Thyroid gland (tissue), 4 donors: ENCODE measurements around the gene NCKAP5. TPM values are rescaled to one million over a fixed set of nuclear protein-coding genes. Genes with fewer than 3 reads are reported as not detected.
"Not testable (repeated sequence)": the region's sequence is repeated elsewhere in the genome, so short reads cannot be mapped to it uniquely, and the experiment has no call there.

ENCODE experiments used
- DNase-seq, 2 donors: peaks; one replicate each; pipeline ENCODE4 v3.0.0-alpha.2; 2019
- H3K27ac ChIP-seq, 3 donors: fragments of 200-600 bp; sonication (generic); 1 replicate in 2 of 3; 2 replicates in 1 of 3; pipeline ENCODE4 v1.5.1; 2016 to 2019; ENCODE audit warnings: mild to moderate bottlenecking in 1 of 3, moderate library complexity in 1 of 3
- H3K27me3 ChIP-seq: fragments of 200-600 bp; sonication (generic); one replicate; pipeline ENCODE4 v1.5.1; 2019
- H3K36me3 ChIP-seq, 2 donors: fragments of 200-600 bp; sonication (generic); one replicate each; pipeline ENCODE4 v1.5.1; 2016 to 2019
- H3K4me1 ChIP-seq, 2 donors: fragments of 200-600 bp; sonication (generic); one replicate each; pipeline ENCODE4 v1.5.1; 2017 to 2019
- H3K4me3 ChIP-seq, 3 donors: fragments of 200-600 bp; sonication (generic); replicated peaks in 1 of 3; 1 replicate in 2 of 3; 2 replicates in 1 of 3; pipeline ENCODE4 v1.5.1; 2016; ENCODE audit warnings: mild to moderate bottlenecking in 1 of 3
- H3K9me3 ChIP-seq: fragments of 200-600 bp; sonication (generic); one replicate; pipeline ENCODE4 v1.5.1; 2017
- CTCF ChIP-seq, 6 experiments: fragments of 200-600 bp in 3 of 6; fragments of 450-650 bp in 3 of 6; sonication (generic) in 3 of 6; IDR thresholded peaks; one replicate each; pipeline ENCODE4 v1.5.1; 2016 to 2019; ENCODE audit warnings: antibody characterized with exemption in 6 of 6, mild to moderate bottlenecking in 2 of 6, inconsistent platforms in 1 of 6, moderate library complexity in 1 of 6
- POLR2A ChIP-seq, 2 donors: fragments of 450-650 bp; IDR thresholded peaks; one replicate each; pipeline ENCODE4 v1.6.1; 2017; ENCODE audit warnings: antibody characterized with exemption in 2 of 2, mild to moderate bottlenecking in 2 of 2, moderate library complexity in 1 of 2
- WGBS, 2 donors: methylation state at CpG; one replicate each; pipeline ENCODE4 v1.1.5; 2017; 5-methylcytosine and 5-hydroxymethylcytosine counted together
- intact Hi-C: fragments of 100-400 bp; cut with DNase I; formaldehyde crosslinking; loops from one replicate; pipeline ENCODE4 v1.15.1; 2023
- total RNA-seq, 4 donors: library from RNA; depleted of rRNA; stranded (reverse); fragments of >200 nt; gene quantifications; one replicate each; pipeline ENCODE4 v1.2.3, GENCODE V29; 2016

NCKAP5 gene
- total RNA-seq, 4 donors from 2014 or later: 0.45 to 1.2 (median 0.76) TPM

- Histone ChIP-seq H3K36me3 (no peaks in the 10 kb centered on the region), H3K27ac (no peak overlapping the region), H3K4me3 (no peak overlapping the region), H3K9me3 (no peaks in the 10 kb centered on the region), H3K4me1 (no peaks in the 10 kb centered on the region), H3K27me3 (no peaks in the 10 kb centered on the region)
- WGBS, 2 donors: 83 to 86% methylated on average over 2 of the region's 2 CpGs
- intact Hi-C loops: no loop called here
- TF ChIP-seq CTCF (IDR thresholded peaks at IDR 0.05): no peak
- no peak for TF ChIP-seq POLR2A (IDR thresholded peaks at IDR 0.05)
- no peak for DNase-seq
Observed at GRCh38 chr2:132813422-132813821, 754.8 kb downstream of the NCKAP5 start.

GRCh38 chr2:132811148-132811915 lies 756.9 kb downstream of the NCKAP5 start:
- no peaks in the 10 kb centered on the region for H3K9me3 ChIP-seq
- no peaks in the 10 kb centered on the region for H3K36me3 ChIP-seq

GRCh38 chr2:132809962-132810361 lies 758.3 kb downstream of the NCKAP5 start:
- H3K9me3 ChIP-seq, DNase-seq, H3K4me1 ChIP-seq, H3K4me3 ChIP-seq, H3K36me3 ChIP-seq, H3K27ac ChIP-seq, intact Hi-C loops, H3K27me3 ChIP-seq: not testable (repeated sequence)
- WGBS, 2 donors: 78 to 88% methylated on average over 1 of the region's 1 CpG

More at GRCh38 chr2:132811148-132811915, 756.9 kb downstream of the NCKAP5 start:
- DNase-seq: no peak
- Histone ChIP-seq H3K27me3 (no peaks in the 10 kb centered on the region), H3K27ac (no peak overlapping the region), H3K4me3 (no peak overlapping the region), H3K4me1 (no peaks in the 10 kb centered on the region)
- 88% methylated on average over 8 of the region's 9 CpGs for WGBS, 2 donors
- no peak for TF ChIP-seq POLR2A (IDR thresholded peaks at IDR 0.05)
- TF ChIP-seq CTCF (IDR thresholded peaks at IDR 0.05): no peak
- intact Hi-C loops: no loop called here

- no peak overlapping the region for H3K4me3 ChIP-seq
- intact Hi-C loops: no loop called here
- 48 to 51% methylated on average over 4 of the region's 4 CpGs for WGBS, 2 donors
- TF ChIP-seq CTCF (IDR thresholded peaks at IDR 0.05): no peak
- no peaks in the 10 kb centered on the region for H3K36me3 ChIP-seq
- no peaks in the 10 kb centered on the region for H3K4me1 ChIP-seq
- DNase-seq: no peak
- H3K9me3 ChIP-seq: no peaks in the 10 kb centered on the region
- H3K27ac ChIP-seq: no peak overlapping the region
- no peaks in the 10 kb centered on the region for H3K27me3 ChIP-seq
Observed at GRCh38 chr2:132804051-132804450, 764.2 kb downstream of the NCKAP5 start.

- Histone ChIP-seq H3K9me3 (no peaks in the 10 kb centered on the region), H3K27ac (no peak overlapping the region), H3K27me3 (no peaks in the 10 kb centered on the region), H3K4me1 (no peaks in the 10 kb centered on the region), H3K36me3 (no peaks in the 10 kb centered on the region), H3K4me3 (no peak overlapping the region)
- intact Hi-C loops: no loop called here
- no peak for DNase-seq
- TF ChIP-seq POLR2A (IDR thresholded peaks at IDR 0.05) (no peak), CTCF (IDR thresholded peaks at IDR 0.05) (no peak)
Observed at GRCh38 chr2:132798341-132798740, 769.9 kb downstream of the NCKAP5 start.
